Thymus (tissue), 14 donors: ENCODE results near the gene TTC29. TPM values are rescaled to one million over a fixed set of nuclear protein-coding genes. Genes with fewer than 3 reads are reported as not detected.

Experiments used
- DNase-seq, 9 donors: peaks; one replicate each; pipeline ENCODE4 v3.0.0-alpha.2; 2013; ENCODE audit warnings: low spot score in 9 of 9, low read depth in 6 of 9, missing footprints in 1 of 9
- H3K27ac ChIP-seq, 2 donors: one replicate each; pipeline ENCODE4 v1.5.1; 2013; ENCODE audit warnings: control low read depth in 1 of 2, low read depth in 1 of 2, low read length in 1 of 2, mild to moderate bottlenecking in 1 of 2, moderate library complexity in 1 of 2
- H3K27me3 ChIP-seq, 2 donors: one replicate each; pipeline ENCODE4 v1.5.1; 2013; ENCODE audit warnings: low read length in 1 of 2; ENCODE audit not compliant: control insufficient read depth in 2 of 2, insufficient read depth in 1 of 2
- H3K36me3 ChIP-seq, 2 donors: one replicate each; pipeline ENCODE4 v1.5.1; 2013; ENCODE audit warnings: low read length in 1 of 2, mild to moderate bottlenecking in 1 of 2, moderate library complexity in 1 of 2; ENCODE audit not compliant: control insufficient read depth in 2 of 2, insufficient read depth in 2 of 2
- H3K4me1 ChIP-seq, 2 donors: one replicate each; pipeline ENCODE4 v1.5.1; 2013; ENCODE audit warnings: low read length in 2 of 2; ENCODE audit not compliant: control insufficient read depth in 2 of 2, insufficient read depth in 2 of 2
- H3K4me3 ChIP-seq, 2 donors: one replicate each; pipeline ENCODE4 v1.5.1; 2013; ENCODE audit warnings: low read length in 2 of 2, control low read depth in 1 of 2, mild to moderate bottlenecking in 1 of 2
- H3K9me3 ChIP-seq, 2 donors: one replicate each; pipeline ENCODE4 v1.5.1; 2013; ENCODE audit warnings: low read length in 1 of 2, mild to moderate bottlenecking in 1 of 2; ENCODE audit not compliant: control insufficient read depth in 2 of 2, insufficient read depth in 1 of 2
- WGBS: extraction: QIAGEN DNeasy Blood & Tissue Kit; methylation state at CpG from one replicate; pipeline ENCODE4 v1.1.7; 2013; 5-methylcytosine and 5-hydroxymethylcytosine counted together
- long read RNA-seq, 10 donors: transcript quantifications; one replicate each; lab custom pipeline, GENCODE V29; 2026
- polyA plus RNA-seq: library from polyadenylated mRNA; stranded (reverse); fragments of 200-250 nt; gene quantifications from one replicate; pipeline ENCODE4 v1.2.3, GENCODE V29; 2013
- total RNA-seq: library from RNA; stranded (reverse); fragments of 120-200 nt; gene quantifications from one replicate; pipeline ENCODE4 v1.2.4, GENCODE V29; 2013
- donor health status: healthy.

The TTC29 gene
- total RNA-seq (0.09 TPM), polyA plus RNA-seq (0.16 TPM)
- long read RNA-seq, donor 1 = 0 reads
- long read RNA-seq, donor 2 = 0 reads
- long read RNA-seq, donor 3 = 0 reads
- long read RNA-seq, donor 4 = 0 reads
- long read RNA-seq, donor 5 = 0 reads
- long read RNA-seq, donor 6 = 0 reads
- long read RNA-seq, donor 7 = 0 reads
- long read RNA-seq, donor 8 = 0 reads
- long read RNA-seq, donor 9 = 0 reads
- long read RNA-seq, donor 10 = 0 reads

- peak within 1 kb of the TSS in 1 of 2 donors; percentile 29 for H3K27ac ChIP-seq
- peak; percentile 77 to 96 (median 91) for DNase-seq
- peak within 1 kb of the TSS; percentile 40 to 50 for H3K4me3 ChIP-seq
- H3K9me3 ChIP-seq = no peaks in the 10 kb centered on the region
- H3K4me1 ChIP-seq = peaks cover 12 to 19% of the 10 kb centered on the region in 2 donors
- H3K36me3 ChIP-seq = no peaks in the 10 kb centered on the region
- H3K27me3 ChIP-seq = peaks cover 0 to 5% of the 10 kb centered on the region in 2 donors
- WGBS = under 1% methylated on average over 39 of the region's 39 CpGs
Observed at GRCh38 chr4:146945556-146946374, at the start of gene TTC29. TTC29 (minus strand) TSS chr4:146945864; CDS start chr4:146939895, 5,969 bp downstream.

GRCh38 chr4:146981651-146982050 lies 36.0 kb upstream of the TTC29 start:
- H3K36me3 ChIP-seq = no peaks in the 10 kb centered on the region
- H3K27ac ChIP-seq = no peak overlapping the region
- H3K4me1 ChIP-seq = peaks cover 3% of the 10 kb centered on the region in 2 donors
- WGBS = 94% methylated on average over 4 of the region's 4 CpGs
- H3K9me3 ChIP-seq = no peaks in the 10 kb centered on the region
- H3K27me3 ChIP-seq = no peaks in the 10 kb centered on the region
- no peak overlapping the region for H3K4me3 ChIP-seq
- no peak for DNase-seq

- no peak for DNase-seq
- 88% methylated on average over 4 of the region's 4 CpGs for WGBS
- no peaks in the 10 kb centered on the region for H3K36me3 ChIP-seq
Observed at GRCh38 chr4:146978641-146979040, 33.0 kb upstream of the TTC29 start.

GRCh38 chr4:146976145-146976544 lies 30.5 kb upstream of the TTC29 start:
- H3K27me3 ChIP-seq = no peaks in the 10 kb centered on the region
- peak in 1 of 9 donors; percentile 12 for DNase-seq
- peaks cover 21% of the 10 kb centered on the region in 2 donors for H3K4me1 ChIP-seq
- WGBS = 42% methylated on average over 1 of the region's 1 CpG
- H3K4me3 ChIP-seq = no peak overlapping the region
- peak overlapping the region in 1 of 2 donors; percentile 76 for H3K27ac ChIP-seq
- H3K9me3 ChIP-seq = no peaks in the 10 kb centered on the region
- H3K36me3 ChIP-seq = no peaks in the 10 kb centered on the region

More at GRCh38 chr4:146978641-146979040, 33.0 kb upstream of the TTC29 start:
- no peak overlapping the region for H3K4me3 ChIP-seq
- H3K4me1 ChIP-seq = peaks cover 21% of the 10 kb centered on the region in 2 donors
- no peak overlapping the region for H3K27ac ChIP-seq
- no peaks in the 10 kb centered on the region for H3K9me3 ChIP-seq
- H3K27me3 ChIP-seq = no peaks in the 10 kb centered on the region

GRCh38 chr4:146975527-146975926 lies 29.9 kb upstream of the TTC29 start:
- no peaks in the 10 kb centered on the region for H3K9me3 ChIP-seq
- H3K4me3 ChIP-seq = no peak overlapping the region
- H3K27ac ChIP-seq = peak overlapping the region in 1 of 2 donors; percentile 76
- H3K27me3 ChIP-seq = no peaks in the 10 kb centered on the region
- H3K36me3 ChIP-seq = no peaks in the 10 kb centered on the region
- peaks cover 21% of the 10 kb centered on the region in 2 donors for H3K4me1 ChIP-seq
- WGBS = 6% methylated on average over 1 of the region's 1 CpG
- DNase-seq = peak; percentile 29 to 86 (median 59)

GRCh38 chr4:146975036-146975435 lies 29.4 kb upstream of the TTC29 start:
- H3K9me3 ChIP-seq = no peaks in the 10 kb centered on the region
- H3K36me3 ChIP-seq = no peaks in the 10 kb centered on the region
- no peaks in the 10 kb centered on the region for H3K27me3 ChIP-seq
- peak in 5 of 9 donors; percentile 3 to 49 (median 13) for DNase-seq
- H3K4me3 ChIP-seq = no peak overlapping the region
- WGBS = 56% methylated on average over 3 of the region's 3 CpGs
- peak overlapping the region in 1 of 2 donors; percentile 76 for H3K27ac ChIP-seq
- peaks cover 21% of the 10 kb centered on the region in 2 donors for H3K4me1 ChIP-seq

- 95% methylated on average over 5 of the region's 5 CpGs for WGBS
- Histone ChIP-seq H3K4me3 (no peak overlapping the region), H3K4me1 (peaks cover 21% of the 10 kb centered on the region in 2 donors), H3K36me3 (no peaks in the 10 kb centered on the region), H3K9me3 (no peaks in the 10 kb centered on the region), H3K27me3 (no peaks in the 10 kb centered on the region), H3K27ac (no peak overlapping the region)
- no peak for DNase-seq
Observed at GRCh38 chr4:146972036-146972435, 26.4 kb upstream of the TTC29 start.

GRCh38 chr4:146969126-146969525 lies 23.5 kb upstream of the TTC29 start:
- Histone ChIP-seq H3K27me3 (no peaks in the 10 kb centered on the region), H3K36me3 (no peaks in the 10 kb centered on the region), H3K4me3 (no peak overlapping the region), H3K4me1 (no peaks in the 10 kb centered on the region), H3K27ac (no peak overlapping the region), H3K9me3 (no peaks in the 10 kb centered on the region)
- 92% methylated on average over 1 of the region's 1 CpG for WGBS
- no peak for DNase-seq

GRCh38 chr4:146960634-146961033 lies 15.0 kb upstream of the TTC29 start:
- Histone ChIP-seq H3K36me3 (no peaks in the 10 kb centered on the region), H3K9me3 (no peaks in the 10 kb centered on the region), H3K27me3 (no peaks in the 10 kb centered on the region), H3K27ac (no peak overlapping the region), H3K4me1 (no peaks in the 10 kb centered on the region), H3K4me3 (no peak overlapping the region)
- 80% methylated on average over 2 of the region's 2 CpGs for WGBS
- no peak for DNase-seq
